Peyer's patch (tissue), 4 donors: ENCODE measurements around the gene RPS28. TPM values are rescaled to one million over a fixed set of nuclear protein-coding genes. Genes with fewer than 3 reads are reported as not detected.

Experiments
- total RNA-seq, 4 donors: library from RNA; depleted of rRNA; stranded (reverse); fragments of >200 nt; gene quantifications; one replicate each; pipeline ENCODE4 v1.1.0, GENCODE V29; 2016

The RPS28 gene
- total RNA-seq, 4 donors from 2014 or later = 306 to 519 (median 393) TPM

Other genes with a start within 250 kb of the RPS28 start
- gene FBN3, start 171.9 kb upstream of the RPS28 start, total RNA-seq = under 1 TPM in 1 of 4 donors, not detected in 3; 0.28 TPM
- 10 to 100 TPM in 3 of 4 donors, 1 to 10 TPM in 1; 6.8 to 41.3 (median 11.7) TPM for gene CERS4, start 112.1 kb upstream of the RPS28 start, total RNA-seq
- gene CD320, start 13.1 kb upstream of the RPS28 start, total RNA-seq = 10 to 100 TPM; 12.7 to 26.4 (median 18.2) TPM
- 10 to 100 TPM in 3 of 4 donors, not detected in 1; 24.6 to 43.4 (median 38.5) TPM for gene NDUFA7, start 121 bp upstream of the RPS28 start, total RNA-seq
- gene KANK3, start 21.8 kb downstream of the RPS28 start, total RNA-seq = 10 to 100 TPM in 1 of 4 donors, 1 to 10 TPM in 3; 3.0 to 16.5 (median 7.8) TPM
- gene ANGPTL4, start 42.7 kb downstream of the RPS28 start, total RNA-seq = 10 to 100 TPM; 22.6 to 82.1 (median 29.9) TPM
- 100 to 1,000 TPM in 3 of 4 donors, 10 to 100 TPM in 1; 76.2 to 181 (median 151) TPM for gene RAB11B, start 68.9 kb downstream of the RPS28 start, total RNA-seq
- gene MARCHF2, start 91.8 kb downstream of the RPS28 start, total RNA-seq = 10 to 100 TPM; 53.5 to 97.4 (median 68.9) TPM
- gene HNRNPM, start 123.5 kb downstream of the RPS28 start, total RNA-seq = 100 to 1,000 TPM; 108 to 128 (median 116) TPM
- 1 to 10 TPM in 3 of 4 donors, not detected in 1; 1.6 to 8.3 (median 2.7) TPM for gene PRAM1, start 181.1 kb downstream of the RPS28 start, total RNA-seq
- gene ZNF414, start 192.7 kb downstream of the RPS28 start, total RNA-seq = 10 to 100 TPM; 12.4 to 45.2 (median 24.1) TPM